Measurements from ENCODE around the gene LRIT1. TPM values are rescaled to one million over a fixed set of nuclear protein-coding genes. Genes with fewer than 3 reads are reported as not detected.

LRIT1 gene
- total RNA-seq, 1 experiment from 2014 or later, result not detected

DNA sequence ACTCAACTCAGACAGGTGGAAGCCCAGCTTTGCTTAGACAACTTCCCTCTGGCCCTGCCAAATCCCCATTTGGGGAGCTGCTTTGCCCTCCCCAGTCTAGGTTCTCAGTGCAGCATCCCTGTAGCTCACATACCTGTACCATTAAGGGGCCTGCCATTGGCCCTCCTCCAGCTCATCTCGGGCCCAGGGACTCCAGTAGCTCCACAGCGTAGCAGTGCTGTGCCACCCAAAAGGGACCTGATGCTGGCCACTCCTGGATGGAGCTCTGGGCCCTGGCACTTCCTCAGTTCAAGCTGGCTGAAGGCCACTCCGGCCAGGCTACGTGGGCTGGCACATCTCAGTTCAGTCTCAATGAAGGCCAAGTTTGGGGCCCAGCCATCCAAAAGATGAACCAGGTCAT lies 7.4 kb downstream of the LRIT1 start:
- ChIA-PET POLR2A (no interaction called here), CTCF (interaction anchor here (0.8 to 1.4 kb wide), 4 partner anchors 23 to 307 kb away, joined by 3 to 5 read pairs (median 3); no protein-coding TSS in a partner anchor)
- DNase-seq (ENCODE audit: low spot score) (no peak), ATAC-seq (no peak)
- Mint-ChIP-seq H3K9me3 (no peaks in the 10 kb centered on the region), H3K27me3 (ENCODE audit: low read depth) (peaks cover 21% of the 10 kb centered on the region), H3K4me1 (0 out of 2 replicates have a peak, but pooled peaks cover 4% of the 10 kb centered on the region), H3K36me3 (no peaks in the 10 kb centered on the region), H3K4me3 (no peak overlapping the region), H3K27ac (no peak overlapping the region)
- TF ChIP-seq E2F1 (CRISPR knock-in tag; IDR thresholded peaks at IDR 0.05), result no peak
- no peak for TF ChIP-seq NFE2L1 (CRISPR knock-in tag; IDR thresholded peaks at IDR 0.05)
- TF ChIP-seq AFF4 (CRISPR knock-in tag; IDR thresholded peaks at IDR 0.05; ENCODE audit: borderline replicate concordance), result no peak
- TF ChIP-seq, protein P1, sequence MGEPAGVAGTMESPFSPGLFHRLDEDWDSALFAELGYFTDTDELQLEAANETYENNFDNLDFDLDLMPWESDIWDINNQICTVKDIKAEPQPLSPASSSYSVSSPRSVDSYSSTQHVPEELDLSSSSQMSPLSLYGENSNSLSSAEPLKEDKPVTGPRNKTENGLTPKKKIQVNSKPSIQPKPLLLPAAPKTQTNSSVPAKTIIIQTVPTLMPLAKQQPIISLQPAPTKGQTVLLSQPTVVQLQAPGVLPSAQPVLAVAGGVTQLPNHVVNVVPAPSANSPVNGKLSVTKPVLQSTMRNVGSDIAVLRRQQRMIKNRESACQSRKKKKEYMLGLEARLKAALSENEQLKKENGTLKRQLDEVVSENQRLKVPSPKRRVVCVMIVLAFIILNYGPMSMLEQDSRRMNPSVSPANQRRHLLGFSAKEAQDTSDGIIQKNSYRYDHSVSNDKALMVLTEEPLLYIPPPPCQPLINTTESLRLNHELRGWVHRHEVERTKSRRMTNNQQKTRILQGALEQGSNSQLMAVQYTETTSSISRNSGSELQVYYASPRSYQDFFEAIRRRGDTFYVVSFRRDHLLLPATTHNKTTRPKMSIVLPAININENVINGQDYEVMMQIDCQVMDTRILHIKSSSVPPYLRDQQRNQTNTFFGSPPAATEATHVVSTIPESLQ (CRISPR knock-in tag; IDR thresholded peaks at IDR 0.05), result no peak
- TF ChIP-seq ZNF671 (CRISPR knock-in tag; IDR thresholded peaks at IDR 0.05), result no peak
- no peak for TF ChIP-seq CREB1 (CRISPR knock-in tag; IDR thresholded peaks at IDR 0.05)
- no peak for TF ChIP-seq MYBL2 (CRISPR knock-in tag; IDR thresholded peaks at IDR 0.05)
- TF ChIP-seq ZMAT4 (CRISPR knock-in tag; IDR thresholded peaks at IDR 0.05), result no peak
- no peak for TF ChIP-seq TEAD4 (CRISPR knock-in tag; IDR thresholded peaks at IDR 0.05)
- TF ChIP-seq GRHL2 (CRISPR knock-in tag; IDR thresholded peaks at IDR 0.05; ENCODE audit: insufficient replicate concordance, severe bottlenecking), result no peak
- TF ChIP-seq USF1 (CRISPR knock-in tag; IDR thresholded peaks at IDR 0.05), result no peak
- TF ChIP-seq MXD4 (CRISPR knock-in tag; IDR thresholded peaks at IDR 0.05; ENCODE audit: borderline replicate concordance), result no peak
- TF ChIP-seq CTCF (IDR thresholded peaks at IDR 0.05), result no peak
- TF ChIP-seq TCF7 (CRISPR knock-in tag; IDR thresholded peaks at IDR 0.05; ENCODE audit: low read depth), result no peak
- no peak for TF ChIP-seq NFATC4 (CRISPR knock-in tag; IDR thresholded peaks at IDR 0.05)
- no peak for TF ChIP-seq RORB (CRISPR knock-in tag; IDR thresholded peaks at IDR 0.05)
- TF ChIP-seq IRF2 (CRISPR knock-in tag; IDR thresholded peaks at IDR 0.05; ENCODE audit: borderline replicate concordance, low read depth), result no peak
- TF ChIP-seq ATF2 (CRISPR knock-in tag; IDR thresholded peaks at IDR 0.05; ENCODE audit: borderline replicate concordance, low read depth), result no peak
